GM19395 (cell line): Measurements from ENCODE around the gene SHANK1.
"Not testable (repeated sequence)": the region's sequence is repeated elsewhere in the genome, so short reads cannot be mapped to it uniquely, and the experiment has no call there.

ENCODE experiments used
- ATAC-seq: cut with Tn5 transposase; IDR thresholded peaks from one replicate; pipeline ENCODE4 v1.9.1; 2021; ENCODE audit warnings: mild to moderate bottlenecking, moderate library complexity; ENCODE audit not compliant: unreplicated experiment

The SHANK1 gene

GRCh38 chr19:50719566-50719965 is at the start of gene SHANK1:
SHANK1 (minus strand) TSS chr19:50719802; CDS start chr19:50716919, 2,883 bp downstream.
- ATAC-seq, result no peak

- ATAC-seq, result no peak
Observed at GRCh38 chr19:50768277-50768676, 48.7 kb upstream of the SHANK1 start.

- not testable (repeated sequence) for ATAC-seq
Observed at GRCh38 chr19:50767263-50767662, 47.7 kb upstream of the SHANK1 start.

GRCh38 chr19:50766746-50767145 is 47.1 kb upstream of the SHANK1 start:
- ATAC-seq, result not testable (repeated sequence)

- ATAC-seq, result no peak
Observed at GRCh38 chr19:50764409-50764808, 44.8 kb upstream of the SHANK1 start.

- ATAC-seq, result not testable (repeated sequence)
Observed at GRCh38 chr19:50763521-50763920, 43.9 kb upstream of the SHANK1 start.

GRCh38 chr19:50761501-50761900 is 41.9 kb upstream of the SHANK1 start:
- not testable (repeated sequence) for ATAC-seq

- no peak for ATAC-seq
Observed at GRCh38 chr19:50759886-50760285, 40.3 kb upstream of the SHANK1 start.

GRCh38 chr19:50759076-50759475 is 39.5 kb upstream of the SHANK1 start:
- ATAC-seq, result not testable (repeated sequence)

- ATAC-seq, result not testable (repeated sequence)
Observed at GRCh38 chr19:50757624-50758023, 38.0 kb upstream of the SHANK1 start.

- not testable (repeated sequence) for ATAC-seq
Observed at GRCh38 chr19:50756244-50756643, 36.6 kb upstream of the SHANK1 start.

- ATAC-seq, result no peak
Observed at GRCh38 chr19:50753879-50754278, 34.3 kb upstream of the SHANK1 start.

- no peak for ATAC-seq
Observed at GRCh38 chr19:50750010-50750409, 30.4 kb upstream of the SHANK1 start.

- ATAC-seq, result no peak
Observed at GRCh38 chr19:50749490-50749889, 29.9 kb upstream of the SHANK1 start.

GRCh38 chr19:50747141-50747540 is 27.5 kb upstream of the SHANK1 start:
- ATAC-seq, result not testable (repeated sequence)

- no peak for ATAC-seq
Observed at GRCh38 chr19:50745221-50745620, 25.6 kb upstream of the SHANK1 start.

- ATAC-seq, result no peak
Observed at GRCh38 chr19:50743537-50743936, 23.9 kb upstream of the SHANK1 start.

GRCh38 chr19:50741179-50741933 is 21.8 kb upstream of the SHANK1 start:
- ATAC-seq, result no peak

GRCh38 chr19:50739914-50740426 is 20.4 kb upstream of the SHANK1 start:
- no peak for ATAC-seq

- ATAC-seq, result no peak
Observed at GRCh38 chr19:50739132-50739913, 19.7 kb upstream of the SHANK1 start.

- no peak for ATAC-seq
Observed at GRCh38 chr19:50736338-50736737, 16.7 kb upstream of the SHANK1 start.

- ATAC-seq, result no peak
Observed at GRCh38 chr19:50735869-50736268, 16.3 kb upstream of the SHANK1 start.
